Glutamatergic neuron (in vitro differentiated cells): ENCODE results near the gene CCDC92. TPM values are rescaled to one million over a fixed set of nuclear protein-coding genes. Genes with fewer than 3 reads are reported as not detected.

Experiments used
- DNase-seq: peaks from one replicate; pipeline ENCODE4 v3.0.0; 2022
- H3K27ac Mint-ChIP-seq: one replicate; pipeline ENCODE4 v1.8.0; 2020; ENCODE audit warnings: mild to moderate bottlenecking, mixed read lengths, inconsistent platforms; ENCODE audit not compliant: unreplicated experiment
- H3K27me3 Mint-ChIP-seq: one replicate; pipeline ENCODE4 v1.8.0; 2020; ENCODE audit warnings: mild to moderate bottlenecking, moderate library complexity, mixed read lengths, inconsistent platforms; ENCODE audit not compliant: unreplicated experiment
- H3K36me3 Mint-ChIP-seq: one replicate; pipeline ENCODE4 v1.8.0; 2020; ENCODE audit warnings: mild to moderate bottlenecking, mixed read lengths, inconsistent platforms; ENCODE audit not compliant: unreplicated experiment
- H3K4me1 Mint-ChIP-seq: one replicate; pipeline ENCODE4 v1.8.0; 2020; ENCODE audit warnings: mild to moderate bottlenecking, low read depth, mixed read lengths, inconsistent platforms; ENCODE audit not compliant: unreplicated experiment
- H3K4me3 Mint-ChIP-seq: one replicate; pipeline ENCODE4 v1.8.0; 2020; ENCODE audit warnings: mild to moderate bottlenecking, mixed read lengths, inconsistent platforms; ENCODE audit not compliant: unreplicated experiment
- H3K9me3 Mint-ChIP-seq: one replicate; pipeline ENCODE4 v1.8.0; 2020; ENCODE audit warnings: mild to moderate bottlenecking, moderate library complexity, mixed read lengths, inconsistent platforms; ENCODE audit not compliant: unreplicated experiment
- total RNA-seq: library from RNA; stranded (reverse); fragmentation: NEBNext Ultra II Directional; extraction: Animal tissue kit (Norgen Biotek cat#: 25700); gene quantifications from one replicate; pipeline ENCODE4 v1.2.1, GENCODE V29; 2021; ENCODE audit not compliant: unreplicated experiment
- TF ChIP-seq, protein P1 (sequence below): fragments of 200-600 bp; sonication (generic); IDR thresholded peaks from one replicate; pipeline ENCODE4 v1.5.0; 2021; ENCODE audit not compliant: partially characterized antibody, unreplicated experiment

Gene CCDC92
- total RNA-seq, 1 donor from 2014 or later = 96.2 TPM

DNA sequence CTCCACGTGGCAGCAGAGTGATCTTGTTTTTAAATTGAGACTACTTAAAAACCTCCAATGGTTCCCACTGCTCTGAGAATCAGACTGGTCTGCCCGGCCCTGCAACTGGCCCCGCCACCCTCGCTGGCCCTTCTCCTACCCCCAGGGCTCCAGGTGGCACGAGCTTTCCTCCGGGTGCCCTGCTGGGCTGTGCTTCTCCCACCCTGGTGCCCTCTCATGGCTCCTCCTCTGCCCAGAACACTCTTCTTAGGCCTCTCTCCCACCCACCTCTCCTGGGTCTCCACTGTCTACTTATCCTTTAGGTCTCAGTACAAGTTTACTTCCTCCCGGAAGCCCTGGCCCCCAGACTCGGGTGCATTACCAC lies 26.5 kb downstream of the CCDC92 start:
- peak overlapping the region; percentile 65 for H3K27ac Mint-ChIP-seq
- H3K4me3 Mint-ChIP-seq = no peak overlapping the region
- peaks cover 18% of the 10 kb centered on the region for H3K9me3 Mint-ChIP-seq
- H3K36me3 Mint-ChIP-seq = peaks cover 31% of the 10 kb centered on the region
- TF ChIP-seq, protein P1, sequence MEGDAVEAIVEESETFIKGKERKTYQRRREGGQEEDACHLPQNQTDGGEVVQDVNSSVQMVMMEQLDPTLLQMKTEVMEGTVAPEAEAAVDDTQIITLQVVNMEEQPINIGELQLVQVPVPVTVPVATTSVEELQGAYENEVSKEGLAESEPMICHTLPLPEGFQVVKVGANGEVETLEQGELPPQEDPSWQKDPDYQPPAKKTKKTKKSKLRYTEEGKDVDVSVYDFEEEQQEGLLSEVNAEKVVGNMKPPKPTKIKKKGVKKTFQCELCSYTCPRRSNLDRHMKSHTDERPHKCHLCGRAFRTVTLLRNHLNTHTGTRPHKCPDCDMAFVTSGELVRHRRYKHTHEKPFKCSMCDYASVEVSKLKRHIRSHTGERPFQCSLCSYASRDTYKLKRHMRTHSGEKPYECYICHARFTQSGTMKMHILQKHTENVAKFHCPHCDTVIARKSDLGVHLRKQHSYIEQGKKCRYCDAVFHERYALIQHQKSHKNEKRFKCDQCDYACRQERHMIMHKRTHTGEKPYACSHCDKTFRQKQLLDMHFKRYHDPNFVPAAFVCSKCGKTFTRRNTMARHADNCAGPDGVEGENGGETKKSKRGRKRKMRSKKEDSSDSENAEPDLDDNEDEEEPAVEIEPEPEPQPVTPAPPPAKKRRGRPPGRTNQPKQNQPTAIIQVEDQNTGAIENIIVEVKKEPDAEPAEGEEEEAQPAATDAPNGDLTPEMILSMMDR = no peak
- peaks cover 16% of the 10 kb centered on the region for H3K27me3 Mint-ChIP-seq
- peaks cover 43% of the 10 kb centered on the region for H3K4me1 Mint-ChIP-seq
- DNase-seq = no peak

DNA sequence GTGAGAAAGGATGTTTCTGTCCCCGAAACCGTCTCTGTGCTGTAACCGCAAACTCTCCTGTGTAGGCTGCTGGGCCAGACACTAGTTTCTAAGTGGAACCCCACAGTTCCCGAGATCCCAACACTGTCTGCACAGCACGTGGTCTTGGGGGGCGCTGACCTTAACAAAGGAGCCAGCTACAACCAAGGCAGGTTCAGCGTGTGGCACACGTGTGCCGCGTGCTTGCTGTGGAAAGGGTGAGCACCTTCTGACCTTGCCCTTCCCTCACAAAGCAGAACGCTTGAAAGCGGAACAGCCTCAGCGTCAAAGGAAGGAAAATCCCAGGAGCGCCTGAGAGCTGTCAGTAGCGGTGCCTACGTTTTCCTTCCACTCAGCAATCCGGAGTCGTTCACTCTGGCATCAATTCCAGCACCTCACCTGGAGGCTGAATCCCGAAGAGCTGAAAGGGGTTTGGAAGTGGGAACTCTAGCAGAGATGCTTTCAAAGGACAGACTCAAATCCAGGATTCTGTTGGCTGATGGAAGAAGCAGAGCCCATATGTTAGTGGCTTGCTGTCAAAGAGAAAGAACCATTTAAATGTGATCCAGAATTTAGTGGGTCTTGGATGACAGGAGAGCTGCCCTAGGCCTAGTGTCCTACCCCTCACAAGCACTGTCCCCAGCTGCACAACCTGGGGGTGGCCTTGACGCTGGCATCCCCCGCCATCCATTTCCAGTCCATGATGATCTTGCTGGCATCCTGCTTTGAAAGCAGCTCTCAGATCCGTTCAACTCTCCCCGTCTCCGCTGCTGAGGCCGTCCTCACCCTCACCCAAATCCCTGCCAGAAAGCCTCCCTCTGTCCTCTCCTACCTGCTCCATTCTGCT lies 27.1 kb downstream of the CCDC92 start:
- peaks cover 33% of the 10 kb centered on the region for H3K36me3 Mint-ChIP-seq
- no peak for DNase-seq
- H3K9me3 Mint-ChIP-seq = peaks cover 16% of the 10 kb centered on the region
- H3K27me3 Mint-ChIP-seq = peaks cover 14% of the 10 kb centered on the region
- peak overlapping the region; percentile 65 for H3K27ac Mint-ChIP-seq
- TF ChIP-seq, protein P1 = no peak
- H3K4me1 Mint-ChIP-seq = peaks cover 37% of the 10 kb centered on the region
- peak overlapping the region; percentile 41 for H3K4me3 Mint-ChIP-seq

DNA sequence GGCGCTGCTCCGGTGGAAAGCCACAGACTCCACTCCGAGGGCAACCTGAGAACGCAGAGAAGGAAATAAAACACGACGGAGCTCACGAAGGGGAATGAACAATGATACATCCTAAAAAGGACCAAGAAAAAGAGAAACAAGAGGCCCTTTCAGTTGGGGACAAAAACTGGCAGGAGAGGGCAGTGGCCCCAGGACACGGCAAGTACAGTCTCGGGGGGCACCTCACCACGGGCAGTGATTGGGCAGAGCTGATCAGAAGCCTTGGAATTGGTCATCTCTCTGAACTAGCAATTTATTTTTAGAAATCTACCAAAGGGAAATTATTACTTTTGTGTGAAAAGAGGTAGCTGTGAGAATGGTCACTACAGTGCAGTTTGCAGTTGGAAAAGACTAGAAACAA lies 27.9 kb downstream of the CCDC92 start:
- H3K36me3 Mint-ChIP-seq = peaks cover 36% of the 10 kb centered on the region
- peak overlapping the region; percentile 37 for H3K4me3 Mint-ChIP-seq
- peaks cover 31% of the 10 kb centered on the region for H3K4me1 Mint-ChIP-seq
- TF ChIP-seq, protein P1 = no peak
- H3K27me3 Mint-ChIP-seq = peaks cover 11% of the 10 kb centered on the region
- no peak overlapping the region for H3K27ac Mint-ChIP-seq
- H3K9me3 Mint-ChIP-seq = peaks cover 15% of the 10 kb centered on the region
- DNase-seq = no peak

DNA sequence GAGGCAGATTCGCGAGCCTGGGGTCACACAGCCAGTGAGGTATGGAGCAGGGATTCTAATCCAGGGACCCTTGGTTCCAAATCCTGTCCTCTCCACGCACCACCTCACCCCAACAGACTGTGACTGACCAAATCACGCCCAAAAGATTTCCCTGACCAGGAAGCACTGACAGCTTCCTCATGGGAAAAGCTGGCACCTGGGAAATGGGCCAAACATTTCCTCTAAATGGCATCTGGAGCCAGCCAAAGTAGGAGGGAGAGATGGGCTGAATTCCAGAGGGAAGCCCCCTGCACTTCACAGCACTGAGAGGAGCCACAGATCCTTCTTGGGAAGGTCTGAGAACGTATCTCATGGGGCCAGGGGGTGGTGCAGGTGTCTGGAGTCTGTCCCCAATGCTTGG lies 28.8 kb downstream of the CCDC92 start:
- Mint-ChIP-seq H3K9me3 (peaks cover 14% of the 10 kb centered on the region), H3K27ac (no peak overlapping the region), H3K36me3 (peaks cover 36% of the 10 kb centered on the region), H3K27me3 (peaks cover 10% of the 10 kb centered on the region), H3K4me3 (no peak overlapping the region), H3K4me1 (peaks cover 23% of the 10 kb centered on the region)
- TF ChIP-seq, protein P1 = no peak
- DNase-seq = no peak
